H9 (cell line): Measurements from ENCODE around the gene AKR1E2. TPM values are rescaled to one million over a fixed set of nuclear protein-coding genes. Genes with fewer than 3 reads are reported as not detected.

Source experiments
- DNase-seq: peaks from one replicate; pipeline ENCODE4 v3.0.0-alpha.2; 2017
- H2AFZ ChIP-seq: one replicate; pipeline ENCODE4 v1.6.1; 2013; ENCODE audit warnings: mild to moderate bottlenecking, low read length, control low read depth, moderate library complexity
- H2AK5ac ChIP-seq: 2 replicates; pipeline ENCODE4 v1.6.1; 2013; ENCODE audit warnings: low read length, control low read depth, mixed read lengths; ENCODE audit not compliant: insufficient read length
- H2BK120ac ChIP-seq: one replicate; pipeline ENCODE4 v1.6.1; 2013; ENCODE audit warnings: low read depth, mild to moderate bottlenecking, low read length, control low read depth, inconsistent platforms; ENCODE audit not compliant: poor library complexity, severe bottlenecking
- H2BK12ac ChIP-seq: 2 replicates; pipeline ENCODE4 v1.6.1; 2013; ENCODE audit warnings: low read length, control low read depth, mixed read lengths, low read depth; ENCODE audit not compliant: insufficient read length
- H2BK15ac ChIP-seq: 2 replicates; pipeline ENCODE4 v1.6.1; 2013; ENCODE audit warnings: low read depth, low read length, control low read depth
- H2BK20ac ChIP-seq: one replicate; pipeline ENCODE4 v1.6.1; 2013; ENCODE audit warnings: low read depth, mild to moderate bottlenecking, low read length, control low read depth, inconsistent platforms; ENCODE audit not compliant: poor library complexity, severe bottlenecking
- H2BK5ac ChIP-seq: 2 replicates; pipeline ENCODE4 v1.6.1; 2013; ENCODE audit warnings: low read length, control low read depth, mixed read lengths; ENCODE audit not compliant: insufficient read length
- H3K14ac ChIP-seq: 2 replicates; pipeline ENCODE4 v1.6.1; 2013; ENCODE audit warnings: low read length, control low read depth; ENCODE audit not compliant: insufficient read depth
- H3K18ac ChIP-seq: 2 replicates; pipeline ENCODE4 v1.6.1; 2013; ENCODE audit warnings: low read depth, mild to moderate bottlenecking, mixed read lengths, low read length, control low read depth; ENCODE audit not compliant: insufficient read length
- H3K23ac ChIP-seq: 2 replicates; pipeline ENCODE4 v1.6.1; 2013; ENCODE audit warnings: low read length, control low read depth, mixed read lengths, low read depth; ENCODE audit not compliant: insufficient read length
- H3K23me2 ChIP-seq: 2 replicates; pipeline ENCODE4 v1.6.1; 2013; ENCODE audit warnings: low read depth, mild to moderate bottlenecking, mixed read lengths, low read length, control low read depth; ENCODE audit not compliant: insufficient read length, poor library complexity, severe bottlenecking
- H3K27ac ChIP-seq: 2 replicates; pipeline ENCODE4 v1.5.1; 2013; ENCODE audit warnings: low read length, control low read depth, mixed read lengths, low read depth; ENCODE audit not compliant: insufficient read length
- H3K27me3 ChIP-seq: 2 replicates; pipeline ENCODE4 v1.6.1; 2013; ENCODE audit warnings: low read length, control low read depth, inconsistent platforms; ENCODE audit not compliant: insufficient read depth
- H3K4ac ChIP-seq: 2 replicates; pipeline ENCODE4 v1.6.1; 2013; ENCODE audit warnings: low read depth, mild to moderate bottlenecking, control low read depth, inconsistent platforms, low read length, moderate library complexity
- H3K4me1 ChIP-seq: 2 replicates; pipeline ENCODE4 v1.6.1; 2013; ENCODE audit warnings: low read length, control low read depth, inconsistent platforms; ENCODE audit not compliant: insufficient read depth
- H3K4me2 ChIP-seq: 2 replicates; pipeline ENCODE4 v1.6.1; 2013; ENCODE audit warnings: low read length, control low read depth, mixed read lengths; ENCODE audit not compliant: insufficient read length, insufficient read depth
- H3K56ac ChIP-seq: 2 replicates; pipeline ENCODE4 v1.6.1; 2013; ENCODE audit warnings: low read depth, mild to moderate bottlenecking, mixed read lengths, low read length, control low read depth; ENCODE audit not compliant: insufficient read length
- H3K79me1 ChIP-seq: 2 replicates; pipeline ENCODE4 v1.6.1; 2013; ENCODE audit warnings: low read depth, mild to moderate bottlenecking, moderate library complexity, low read length, control low read depth, inconsistent platforms; ENCODE audit not compliant: insufficient read depth, poor library complexity, severe bottlenecking
- H3K79me2 ChIP-seq: 2 replicates; pipeline ENCODE4 v1.6.1; 2013; ENCODE audit warnings: low read length, control low read depth, inconsistent platforms; ENCODE audit not compliant: insufficient read depth
- H3K9ac ChIP-seq: 2 replicates; pipeline ENCODE4 v1.6.1; 2013; ENCODE audit warnings: low read length, control low read depth, mixed read lengths; ENCODE audit not compliant: insufficient read length; ENCODE audit errors: extremely low read depth
- H3K9me3 ChIP-seq: one replicate; pipeline ENCODE4 v1.6.1; 2013; ENCODE audit warnings: low read depth, low read length, inconsistent platforms; ENCODE audit not compliant: control insufficient read depth
- H3T11ph ChIP-seq: one replicate; pipeline ENCODE4 v1.6.1; 2013; ENCODE audit warnings: mild to moderate bottlenecking, low read length, control low read depth, inconsistent platforms
- H4K20me1 ChIP-seq: one replicate; pipeline ENCODE4 v1.6.1; 2013; ENCODE audit not compliant: control insufficient read depth, insufficient read length, insufficient read depth
- H4K5ac ChIP-seq: 2 replicates; pipeline ENCODE4 v1.6.1; 2013; ENCODE audit warnings: low read depth, mild to moderate bottlenecking, mixed read lengths, low read length, control low read depth; ENCODE audit not compliant: insufficient read length
- H4K8ac ChIP-seq: replicated peaks from 2 replicates; pipeline ENCODE4 v1.6.1; 2013; ENCODE audit warnings: low read length, control low read depth, mixed read lengths, low read depth; ENCODE audit not compliant: insufficient read length
- H4K91ac ChIP-seq: 2 replicates; pipeline ENCODE4 v1.6.1; 2013; ENCODE audit warnings: low read depth, mild to moderate bottlenecking, moderate library complexity, mixed read lengths, low read length, control low read depth; ENCODE audit not compliant: insufficient read length
- H3K27ac Mint-ChIP-seq, 3 experiments: 2 replicates in 2 of 3; 3 replicates in 1 of 3; pipeline ENCODE4 v1.8.0; 2020 to 2021; ENCODE audit warnings: mixed read lengths in 3 of 3, mild to moderate bottlenecking in 1 of 3, moderate library complexity in 1 of 3
- H3K27me3 Mint-ChIP-seq: 2 replicates; pipeline ENCODE4 v1.8.0; 2021; ENCODE audit warnings: low read depth, mild to moderate bottlenecking, moderate library complexity, mixed read lengths
- H3K36me3 Mint-ChIP-seq, 3 experiments: 2 replicates in 2 of 3; 3 replicates in 1 of 3; pipeline ENCODE4 v1.8.0; 2020 to 2021; ENCODE audit warnings: low read depth in 3 of 3, mixed read lengths in 3 of 3; ENCODE audit not compliant: insufficient read depth in 1 of 3
- H3K4me1 Mint-ChIP-seq, 2 experiments: 2 replicates each; pipeline ENCODE4 v1.8.0; 2020; ENCODE audit warnings: mixed read lengths in 2 of 2
- H3K4me3 Mint-ChIP-seq, 2 experiments: 2 replicates in 1 of 2; 3 replicates in 1 of 2; pipeline ENCODE4 v1.8.0; 2020 to 2021; ENCODE audit warnings: mild to moderate bottlenecking in 2 of 2, mixed read lengths in 2 of 2, moderate library complexity in 1 of 2
- H3K9me3 Mint-ChIP-seq, 2 experiments: 2 replicates in 1 of 2; 3 replicates in 1 of 2; pipeline ENCODE4 v1.8.0; 2020; ENCODE audit warnings: mild to moderate bottlenecking in 2 of 2, mixed read lengths in 2 of 2, moderate library complexity in 1 of 2
- WGBS: extraction: QIAGEN DNeasy Blood & Tissue Kit; methylation state at CpG from one replicate; pipeline ENCODE4 v1.1.7; 2013; ENCODE audit warnings: missing lambda C conversion rate, low lambda C conversion rate, mixed read lengths; ENCODE audit not compliant: insufficient read length; ENCODE audit errors: extremely low coverage; 5-methylcytosine and 5-hydroxymethylcytosine counted together
- total RNA-seq: library from RNA; stranded (reverse); gene quantifications from 2 replicates; pipeline ENCODE4 v1.2.1, GENCODE V29; 2021
- TF ChIP-seq, protein P1 (sequence below): fragments of 200-600 bp; sonication (generic); conservative IDR thresholded peaks from 3 replicates; pipeline ENCODE4 v1.8.0; 2021; ENCODE audit warnings: antibody characterized with exemption, mild to moderate bottlenecking

Gene AKR1E2
- total RNA-seq, 1 experiment from 2014 or later: 2.2 TPM

DNA sequence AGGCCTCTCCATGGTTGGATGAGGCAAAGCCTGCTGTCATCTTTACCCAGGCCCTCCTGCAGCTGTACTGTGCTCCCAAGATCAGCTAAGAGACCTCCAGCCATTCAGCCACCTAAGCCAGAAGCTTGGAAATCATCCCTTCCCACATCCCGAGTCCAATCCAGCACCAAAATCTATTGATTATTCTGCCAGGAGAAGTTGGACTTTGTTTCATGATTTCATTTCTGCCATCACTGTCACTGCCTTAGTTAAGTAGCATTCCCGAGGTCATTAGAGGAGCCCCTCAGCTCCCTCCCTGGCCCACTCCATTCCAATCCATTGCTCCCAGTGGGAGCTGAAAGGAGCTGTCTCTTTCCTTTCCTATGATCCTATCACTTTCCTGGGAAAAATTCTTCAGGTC lies 14.1 kb downstream of the AKR1E2 start:
- H3K27me3 Mint-ChIP-seq: peaks cover 1% of the 10 kb centered on the region
- Histone ChIP-seq H3K4me1 (no peaks in the 10 kb centered on the region), H3K27ac (no peak overlapping the region), H3K4me2 (no peak overlapping the region), H3K27me3 (no peaks in the 10 kb centered on the region), H2BK12ac (no peak overlapping the region), H2BK5ac (no peak overlapping the region), H3K18ac (no peak overlapping the region), H2AK5ac (no peak overlapping the region), H3K9ac (no peak overlapping the region), H3K79me2 (no peaks in the 10 kb centered on the region), H4K91ac (no peak overlapping the region), H4K5ac (no peak overlapping the region), H3K23ac (no peak overlapping the region), H2BK15ac (no peak overlapping the region), H3K9me3 (no peaks in the 10 kb centered on the region), H4K8ac (no peak overlapping the region), H3K4ac (no peak overlapping the region), H2BK120ac (no peak overlapping the region), H2BK20ac (no peak overlapping the region), H4K20me1 (no peaks in the 10 kb centered on the region), H3K14ac (no peak overlapping the region), H3K79me1 (no peaks in the 10 kb centered on the region), H3K56ac (no peak overlapping the region), H2AFZ (no peak overlapping the region), H3K23me2 (no peaks in the 10 kb centered on the region), H3T11ph (no peak overlapping the region)
- no CpG with 5 or more reads among the region's 2 CpGs for WGBS
- no peaks in the 10 kb centered on the region for H3K4me1 Mint-ChIP-seq
- no peak overlapping the region for H3K27ac Mint-ChIP-seq
- no peak overlapping the region; a peak in 1 of 5 replicates for H3K4me3 Mint-ChIP-seq
- H3K36me3 Mint-ChIP-seq: peaks cover 13 to 19% (median 18%) of the 10 kb centered on the region in 3 experiments
- no peak for DNase-seq
- peaks cover 9 to 49% of the 10 kb centered on the region in 2 experiments; a peak in 4 of 5 replicates for H3K9me3 Mint-ChIP-seq
- TF ChIP-seq, protein P1, sequence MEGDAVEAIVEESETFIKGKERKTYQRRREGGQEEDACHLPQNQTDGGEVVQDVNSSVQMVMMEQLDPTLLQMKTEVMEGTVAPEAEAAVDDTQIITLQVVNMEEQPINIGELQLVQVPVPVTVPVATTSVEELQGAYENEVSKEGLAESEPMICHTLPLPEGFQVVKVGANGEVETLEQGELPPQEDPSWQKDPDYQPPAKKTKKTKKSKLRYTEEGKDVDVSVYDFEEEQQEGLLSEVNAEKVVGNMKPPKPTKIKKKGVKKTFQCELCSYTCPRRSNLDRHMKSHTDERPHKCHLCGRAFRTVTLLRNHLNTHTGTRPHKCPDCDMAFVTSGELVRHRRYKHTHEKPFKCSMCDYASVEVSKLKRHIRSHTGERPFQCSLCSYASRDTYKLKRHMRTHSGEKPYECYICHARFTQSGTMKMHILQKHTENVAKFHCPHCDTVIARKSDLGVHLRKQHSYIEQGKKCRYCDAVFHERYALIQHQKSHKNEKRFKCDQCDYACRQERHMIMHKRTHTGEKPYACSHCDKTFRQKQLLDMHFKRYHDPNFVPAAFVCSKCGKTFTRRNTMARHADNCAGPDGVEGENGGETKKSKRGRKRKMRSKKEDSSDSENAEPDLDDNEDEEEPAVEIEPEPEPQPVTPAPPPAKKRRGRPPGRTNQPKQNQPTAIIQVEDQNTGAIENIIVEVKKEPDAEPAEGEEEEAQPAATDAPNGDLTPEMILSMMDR: no peak
